ENCODE results near the gene RASSF5.

Gene RASSF5

DNA sequence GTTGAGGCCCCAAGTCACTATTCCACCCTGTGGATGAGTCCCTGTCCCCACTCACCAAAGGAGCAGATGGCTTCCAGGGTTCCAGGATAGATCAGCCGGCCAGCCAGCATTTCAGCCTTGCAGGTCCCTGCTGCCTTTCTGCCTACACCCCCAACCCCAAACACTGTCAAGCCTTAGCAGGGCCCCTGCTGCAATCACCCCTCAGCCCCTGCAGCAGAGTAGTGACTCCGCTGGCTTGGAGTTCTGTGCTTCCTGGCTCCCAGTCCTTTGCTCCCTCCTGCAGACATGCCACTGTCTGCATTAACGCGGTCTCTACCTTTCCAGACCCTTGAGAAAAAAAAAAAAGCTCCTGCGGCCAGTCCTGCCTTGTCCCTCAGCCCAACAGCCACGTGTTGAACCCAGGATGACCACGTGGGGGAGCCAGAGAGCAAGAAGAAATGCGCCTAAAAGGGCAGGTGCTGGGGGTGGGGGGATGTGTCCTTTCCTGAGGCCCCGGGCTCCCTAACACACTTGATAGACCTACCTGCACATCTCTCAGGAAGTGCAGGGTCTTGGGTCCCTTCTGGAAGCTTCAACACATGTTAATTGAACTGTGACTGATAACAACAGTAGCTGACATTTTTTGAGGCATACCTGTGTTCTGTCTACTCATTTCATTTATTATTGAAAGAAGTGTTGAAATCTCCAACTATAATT is 37.4 kb downstream of the RASSF5 start:
- no peak overlapping the region for H2AFZ ChIP-seq
- H3K9ac ChIP-seq, result no peak overlapping the region
- H3K27ac ChIP-seq, result no peak overlapping the region
- no peak overlapping the region for H3K4me3 ChIP-seq (ENCODE audit: low read depth, low read length)
- H3K9me3 ChIP-seq (ENCODE audit: control insufficient read depth, low read length), result no peaks in the 10 kb centered on the region
- H3K4me1 ChIP-seq, result no peaks in the 10 kb centered on the region
- TF ChIP-seq, protein P1, sequence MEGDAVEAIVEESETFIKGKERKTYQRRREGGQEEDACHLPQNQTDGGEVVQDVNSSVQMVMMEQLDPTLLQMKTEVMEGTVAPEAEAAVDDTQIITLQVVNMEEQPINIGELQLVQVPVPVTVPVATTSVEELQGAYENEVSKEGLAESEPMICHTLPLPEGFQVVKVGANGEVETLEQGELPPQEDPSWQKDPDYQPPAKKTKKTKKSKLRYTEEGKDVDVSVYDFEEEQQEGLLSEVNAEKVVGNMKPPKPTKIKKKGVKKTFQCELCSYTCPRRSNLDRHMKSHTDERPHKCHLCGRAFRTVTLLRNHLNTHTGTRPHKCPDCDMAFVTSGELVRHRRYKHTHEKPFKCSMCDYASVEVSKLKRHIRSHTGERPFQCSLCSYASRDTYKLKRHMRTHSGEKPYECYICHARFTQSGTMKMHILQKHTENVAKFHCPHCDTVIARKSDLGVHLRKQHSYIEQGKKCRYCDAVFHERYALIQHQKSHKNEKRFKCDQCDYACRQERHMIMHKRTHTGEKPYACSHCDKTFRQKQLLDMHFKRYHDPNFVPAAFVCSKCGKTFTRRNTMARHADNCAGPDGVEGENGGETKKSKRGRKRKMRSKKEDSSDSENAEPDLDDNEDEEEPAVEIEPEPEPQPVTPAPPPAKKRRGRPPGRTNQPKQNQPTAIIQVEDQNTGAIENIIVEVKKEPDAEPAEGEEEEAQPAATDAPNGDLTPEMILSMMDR (IDR thresholded peaks at IDR 0.05), result peak; percentile 77
- H3K79me2 ChIP-seq, result no peaks in the 10 kb centered on the region
- no peaks in the 10 kb centered on the region for H3K27me3 ChIP-seq (ENCODE audit: control insufficient read depth, insufficient read depth, low read length)
- H3K4me2 ChIP-seq (ENCODE audit: low read length), result no peak overlapping the region
- no peaks in the 10 kb centered on the region for H3K36me3 ChIP-seq (ENCODE audit: control insufficient read depth, insufficient read depth, low read length)

DNA sequence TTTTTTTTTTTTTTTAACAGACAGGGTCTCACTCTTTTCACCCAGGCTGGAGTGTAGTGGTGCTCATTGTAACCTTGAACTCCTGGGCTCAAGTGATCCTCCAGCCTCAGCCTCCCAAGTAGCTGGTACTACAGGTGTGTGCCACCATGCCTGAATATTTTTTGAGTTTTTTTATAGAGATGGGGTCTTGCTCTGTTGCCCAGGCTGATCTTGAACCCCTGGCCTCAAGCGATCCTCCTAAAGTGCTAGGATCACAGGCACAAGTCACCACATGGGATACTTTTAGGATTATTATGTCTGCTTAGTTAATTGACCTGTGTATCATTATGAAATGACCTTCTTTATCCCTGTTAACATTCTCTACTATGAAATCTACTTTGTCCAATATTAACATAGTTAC is 38.0 kb downstream of the RASSF5 start:
- TF ChIP-seq, protein P1 (IDR thresholded peaks at IDR 0.05), result no peak
- Histone ChIP-seq H3K4me2 (ENCODE audit: low read length) (no peak overlapping the region), H3K4me1 (no peaks in the 10 kb centered on the region), H3K36me3 (ENCODE audit: control insufficient read depth, insufficient read depth, low read length) (no peaks in the 10 kb centered on the region), H3K27ac (no peak overlapping the region), H3K4me3 (ENCODE audit: low read depth, low read length) (no peak overlapping the region), H3K9me3 (ENCODE audit: control insufficient read depth, low read length) (no peaks in the 10 kb centered on the region), H2AFZ (no peak overlapping the region), H3K27me3 (ENCODE audit: control insufficient read depth, insufficient read depth, low read length) (no peaks in the 10 kb centered on the region), H3K9ac (no peak overlapping the region), H3K79me2 (no peaks in the 10 kb centered on the region)

DNA sequence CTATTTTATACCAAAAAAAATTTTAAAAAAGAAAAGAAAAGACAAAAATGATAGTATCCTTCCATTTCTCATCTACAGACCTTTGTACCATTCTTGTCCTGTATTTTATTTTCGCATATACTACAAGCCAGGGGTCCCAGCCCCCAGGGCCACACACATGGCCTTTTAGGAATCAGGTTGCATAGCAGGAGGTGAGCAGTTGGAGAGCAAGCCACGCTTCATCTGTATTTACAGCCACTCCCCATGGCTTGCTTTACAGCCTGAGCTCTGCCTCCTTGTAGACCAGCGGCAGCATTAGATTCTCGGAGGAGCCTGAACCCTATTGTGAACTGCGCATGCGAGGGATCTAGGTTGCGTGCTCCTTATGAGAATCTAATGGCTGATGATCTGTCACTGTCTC is 39.8 kb downstream of the RASSF5 start:
- H3K4me3 ChIP-seq (ENCODE audit: low read depth, low read length), result no peak overlapping the region
- no peaks in the 10 kb centered on the region for H3K9me3 ChIP-seq (ENCODE audit: control insufficient read depth, low read length)
- H3K4me2 ChIP-seq (ENCODE audit: low read length), result no peak overlapping the region
- no peak overlapping the region for H3K9ac ChIP-seq
- TF ChIP-seq, protein P1 (IDR thresholded peaks at IDR 0.05), result no peak
- no peaks in the 10 kb centered on the region for H3K27me3 ChIP-seq (ENCODE audit: control insufficient read depth, insufficient read depth, low read length)
- H3K4me1 ChIP-seq, result no peaks in the 10 kb centered on the region
- no peaks in the 10 kb centered on the region for H3K36me3 ChIP-seq (ENCODE audit: control insufficient read depth, insufficient read depth, low read length)
- H3K79me2 ChIP-seq, result no peaks in the 10 kb centered on the region
- no peak overlapping the region for H2AFZ ChIP-seq
- no peak overlapping the region for H3K27ac ChIP-seq

DNA sequence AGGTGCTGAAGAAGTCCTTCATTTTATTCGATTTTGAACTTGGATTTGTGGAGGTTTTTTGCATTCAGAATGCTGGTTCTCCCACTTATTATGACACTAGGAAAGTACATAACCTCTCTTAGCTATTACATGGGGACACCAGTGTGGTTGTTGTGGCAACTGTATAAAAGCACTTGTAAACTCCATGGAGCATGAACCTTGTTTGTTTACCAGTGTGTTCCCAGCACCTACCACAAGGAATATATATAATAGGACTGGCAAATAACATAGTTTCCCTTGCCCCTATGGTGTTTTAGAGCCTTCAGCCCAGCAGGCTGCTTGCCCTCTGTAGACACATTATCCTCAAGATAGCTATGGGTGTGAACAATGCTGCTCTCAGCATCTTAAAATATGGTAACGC is 43.1 kb downstream of the RASSF5 start:
- no peak overlapping the region for H3K9ac ChIP-seq
- H3K36me3 ChIP-seq (ENCODE audit: control insufficient read depth, insufficient read depth, low read length), result no peaks in the 10 kb centered on the region
- no peaks in the 10 kb centered on the region for H3K9me3 ChIP-seq (ENCODE audit: control insufficient read depth, low read length)
- no peak overlapping the region for H3K4me3 ChIP-seq (ENCODE audit: low read depth, low read length)
- no peak overlapping the region for H3K27ac ChIP-seq
- H3K4me1 ChIP-seq, result no peaks in the 10 kb centered on the region
- H3K27me3 ChIP-seq (ENCODE audit: control insufficient read depth, insufficient read depth, low read length), result no peaks in the 10 kb centered on the region
- no peak overlapping the region for H2AFZ ChIP-seq
- H3K4me2 ChIP-seq (ENCODE audit: low read length), result no peak overlapping the region
- H3K79me2 ChIP-seq, result no peaks in the 10 kb centered on the region
- TF ChIP-seq, protein P1 (IDR thresholded peaks at IDR 0.05), result no peak
